ENCODE results near the gene DLEU7.

Gene DLEU7

DNA sequence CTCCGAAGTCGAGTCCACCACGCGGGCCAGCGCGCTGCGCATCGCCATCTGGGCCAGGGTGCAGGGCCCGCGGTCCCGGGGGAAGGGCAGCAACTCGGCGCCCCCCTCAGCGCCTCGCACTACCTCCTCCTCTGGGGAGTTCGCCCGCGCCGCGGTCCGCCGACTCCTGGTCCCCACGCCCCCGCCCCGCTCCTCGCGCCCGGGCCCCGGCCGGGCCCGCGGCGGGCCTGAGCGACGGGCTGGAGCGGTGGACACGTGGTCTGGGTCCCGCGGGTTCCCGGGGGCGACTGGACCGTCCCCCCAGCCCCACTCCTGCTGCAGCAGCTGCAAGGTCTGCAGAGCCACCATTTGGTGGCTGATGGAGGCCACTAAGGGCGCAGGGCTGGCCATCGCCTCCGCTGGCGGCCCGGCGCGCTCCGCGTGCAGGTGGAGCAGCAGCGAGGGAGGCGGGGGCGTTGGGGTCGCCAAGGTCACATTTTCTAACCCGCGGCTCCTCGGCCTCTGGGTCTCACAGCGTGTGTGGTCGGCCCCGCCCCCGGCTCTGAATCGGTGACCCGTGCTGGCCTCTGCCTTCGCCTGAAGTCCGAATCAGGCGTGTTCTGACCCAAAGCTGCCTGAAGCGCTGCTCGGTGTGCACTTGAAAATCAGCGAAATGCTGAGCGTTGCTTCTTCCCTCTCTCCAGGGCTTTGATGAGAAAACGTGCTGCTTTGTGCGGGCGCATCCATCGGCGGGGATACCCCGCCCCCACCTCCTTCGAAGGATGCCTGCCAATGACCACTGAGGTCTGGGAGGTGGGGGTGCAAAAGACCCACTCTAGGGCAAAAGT is at the start of gene DLEU7:
Gene DLEU7, minus strand, starts transcription at position 436 of the 827 bp plus-strand sequence. Its CDS starts 46 bp downstream, at position 390.
- TF ChIP-seq, protein P1, sequence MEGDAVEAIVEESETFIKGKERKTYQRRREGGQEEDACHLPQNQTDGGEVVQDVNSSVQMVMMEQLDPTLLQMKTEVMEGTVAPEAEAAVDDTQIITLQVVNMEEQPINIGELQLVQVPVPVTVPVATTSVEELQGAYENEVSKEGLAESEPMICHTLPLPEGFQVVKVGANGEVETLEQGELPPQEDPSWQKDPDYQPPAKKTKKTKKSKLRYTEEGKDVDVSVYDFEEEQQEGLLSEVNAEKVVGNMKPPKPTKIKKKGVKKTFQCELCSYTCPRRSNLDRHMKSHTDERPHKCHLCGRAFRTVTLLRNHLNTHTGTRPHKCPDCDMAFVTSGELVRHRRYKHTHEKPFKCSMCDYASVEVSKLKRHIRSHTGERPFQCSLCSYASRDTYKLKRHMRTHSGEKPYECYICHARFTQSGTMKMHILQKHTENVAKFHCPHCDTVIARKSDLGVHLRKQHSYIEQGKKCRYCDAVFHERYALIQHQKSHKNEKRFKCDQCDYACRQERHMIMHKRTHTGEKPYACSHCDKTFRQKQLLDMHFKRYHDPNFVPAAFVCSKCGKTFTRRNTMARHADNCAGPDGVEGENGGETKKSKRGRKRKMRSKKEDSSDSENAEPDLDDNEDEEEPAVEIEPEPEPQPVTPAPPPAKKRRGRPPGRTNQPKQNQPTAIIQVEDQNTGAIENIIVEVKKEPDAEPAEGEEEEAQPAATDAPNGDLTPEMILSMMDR (conservative IDR thresholded peaks at IDR 0.05; ENCODE audit: low read length) = no peak
- DNase-seq (ENCODE audit: low read depth) = no peak
- H3K4me3 ChIP-seq (ENCODE audit: low read length) = no peak within 1 kb of the TSS

DNA sequence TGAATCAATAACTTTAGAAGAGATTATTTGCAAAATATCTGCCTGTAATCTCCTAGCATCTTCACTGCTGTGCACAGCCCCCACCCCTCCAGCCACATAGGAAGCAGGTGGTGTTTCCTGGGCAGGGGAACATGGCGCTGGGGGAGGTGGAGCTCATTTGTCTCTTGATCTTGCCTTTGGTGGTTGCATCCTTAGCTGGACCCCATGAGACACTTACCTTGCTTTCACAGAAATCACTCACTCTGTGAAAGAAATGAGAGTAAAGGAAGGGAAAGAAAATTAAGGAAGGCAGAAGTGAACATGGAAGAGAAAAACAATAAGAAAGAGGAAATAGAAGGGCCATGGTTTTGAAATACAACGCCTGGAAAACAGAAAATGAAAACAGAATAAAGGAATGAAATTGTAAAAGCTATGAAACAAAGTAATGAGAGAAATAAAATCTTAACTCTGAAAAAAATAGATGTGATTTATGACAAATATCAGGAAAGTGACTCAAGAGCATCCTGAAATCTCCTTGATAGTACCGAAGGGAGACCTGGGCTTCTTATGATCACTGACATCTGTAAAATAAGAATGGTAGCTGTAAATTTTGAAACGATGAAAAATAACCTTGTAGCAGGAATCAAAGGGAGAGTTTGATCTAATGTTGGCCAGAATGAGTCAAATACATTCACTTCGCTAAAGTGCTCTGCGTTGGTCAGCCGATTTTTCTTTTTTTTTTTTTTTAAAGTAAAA is 48.9 kb upstream of the DLEU7 start:
- H3K4me3 ChIP-seq (ENCODE audit: low read length) = no peak overlapping the region
- TF ChIP-seq, protein P1 (conservative IDR thresholded peaks at IDR 0.05; ENCODE audit: low read length) = no peak
- DNase-seq (ENCODE audit: low read depth) = no peak

DNA sequence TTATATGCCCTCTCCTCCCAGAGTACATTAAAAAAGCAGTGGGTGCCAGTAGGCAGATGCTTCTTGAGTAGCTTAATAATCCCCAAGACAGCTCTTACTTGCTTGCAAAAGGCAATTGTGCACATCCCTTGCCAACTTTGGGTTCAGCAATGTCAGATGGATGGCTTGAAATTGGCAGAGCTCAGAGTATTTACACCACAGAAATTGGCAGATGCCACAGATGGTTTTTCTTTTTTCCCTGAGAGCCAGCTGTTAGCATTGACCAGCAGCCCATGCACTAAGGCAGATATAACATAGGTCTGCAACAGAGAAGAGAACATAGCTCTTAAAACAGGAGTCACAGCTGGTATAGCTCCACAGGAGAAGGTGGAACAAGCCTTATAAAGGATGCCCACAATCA is 47.7 kb upstream of the DLEU7 start:
- H3K4me3 ChIP-seq (ENCODE audit: low read length) = no peak overlapping the region
- TF ChIP-seq, protein P1 (conservative IDR thresholded peaks at IDR 0.05; ENCODE audit: low read length) = no peak
- DNase-seq (ENCODE audit: low read depth) = no peak

DNA sequence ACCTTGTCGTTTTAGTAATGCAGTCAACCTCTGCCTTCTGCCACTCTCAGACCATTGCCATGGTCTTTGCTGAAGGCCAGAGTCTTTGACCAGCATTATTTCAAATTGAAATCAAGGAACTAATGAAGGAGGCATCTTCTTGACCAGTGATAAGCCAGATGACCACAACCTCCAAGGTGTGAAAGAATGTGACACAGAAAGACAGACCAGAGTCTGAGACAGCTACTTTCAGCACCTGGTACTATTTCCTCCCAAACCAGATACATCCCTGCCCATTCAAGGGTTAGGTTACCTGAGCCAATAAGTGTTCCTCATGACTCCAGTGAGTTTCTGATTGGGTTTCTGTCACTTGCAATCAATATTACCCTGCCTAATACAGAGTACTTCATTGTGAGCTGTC is 45.8 kb upstream of the DLEU7 start:
- TF ChIP-seq, protein P1 (conservative IDR thresholded peaks at IDR 0.05; ENCODE audit: low read length) = no peak
- no peak for DNase-seq (ENCODE audit: low read depth)
- no peak overlapping the region for H3K4me3 ChIP-seq (ENCODE audit: low read length)

DNA sequence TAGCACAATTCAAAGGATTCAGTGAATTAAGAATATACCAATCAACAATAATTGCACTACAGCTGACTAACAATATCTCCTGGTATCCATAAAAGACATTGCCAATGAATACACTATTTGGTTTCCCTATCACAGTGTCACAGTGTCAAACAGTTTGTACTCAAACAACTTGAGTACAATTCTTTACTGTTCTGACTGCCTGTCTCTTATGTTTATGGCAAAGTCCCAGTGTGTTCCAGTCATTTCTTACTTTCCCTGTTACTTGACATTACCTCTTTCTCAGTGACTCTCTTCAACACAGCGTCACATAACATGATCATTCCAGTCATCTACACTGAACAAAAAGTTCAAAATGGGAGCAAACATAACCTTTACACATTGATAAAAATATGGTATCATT is 44.9 kb upstream of the DLEU7 start:
- TF ChIP-seq, protein P1 (conservative IDR thresholded peaks at IDR 0.05; ENCODE audit: low read length) = no peak
- DNase-seq (ENCODE audit: low read depth) = no peak

DNA sequence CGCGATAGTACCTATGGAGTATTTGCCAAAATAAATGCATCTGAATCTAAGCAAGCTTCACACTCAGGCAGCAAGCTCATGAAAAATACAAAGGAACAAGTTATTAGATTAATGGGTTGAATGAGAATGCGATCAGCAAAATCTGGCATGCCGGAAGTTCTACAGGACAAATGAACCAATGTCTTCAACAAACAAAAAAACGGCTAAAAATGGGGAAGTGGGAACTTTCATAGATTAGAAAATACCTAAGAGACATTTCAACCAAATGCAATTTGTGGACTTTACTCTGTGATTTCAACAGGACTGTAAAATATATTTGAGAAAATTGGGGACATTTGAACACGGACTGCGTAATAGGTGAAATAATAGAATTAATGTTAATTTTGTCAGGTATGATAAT is 43.7 kb upstream of the DLEU7 start:
- no peak overlapping the region for H3K4me3 ChIP-seq (ENCODE audit: low read length)
- TF ChIP-seq, protein P1 (conservative IDR thresholded peaks at IDR 0.05; ENCODE audit: low read length) = no peak
- DNase-seq (ENCODE audit: low read depth) = no peak

More for the DNA sequence above, 44.9 kb upstream of the DLEU7 start:
- no peak overlapping the region for H3K4me3 ChIP-seq (ENCODE audit: low read length)
